Muscle layer of duodenum (tissue), 2 donors: Measurements from ENCODE around the gene TMTC4.
"Not testable (repeated sequence)": the region's sequence is repeated elsewhere in the genome, so short reads cannot be mapped to it uniquely, and the experiment has no call there.

Experiments used
- H3K27ac ChIP-seq: one replicate; pipeline ENCODE4 v1.7.0; 2013; ENCODE audit warnings: mild to moderate bottlenecking, low read length
- H3K27me3 ChIP-seq: one replicate; pipeline ENCODE4 v1.7.0; 2013; ENCODE audit warnings: low read depth, mild to moderate bottlenecking, control low read depth, low read length
- H3K36me3 ChIP-seq, 2 donors: one replicate each; pipeline ENCODE4 v1.7.0; 2013; ENCODE audit warnings: low read length in 2 of 2, control low read depth in 1 of 2, mild to moderate bottlenecking in 1 of 2; ENCODE audit not compliant: insufficient read depth in 2 of 2, control insufficient read depth in 1 of 2
- H3K4me1 ChIP-seq, 2 donors: one replicate each; pipeline ENCODE4 v1.7.0; 2013; ENCODE audit warnings: low read length in 2 of 2, mild to moderate bottlenecking in 2 of 2, control low read depth in 1 of 2, moderate library complexity in 1 of 2; ENCODE audit not compliant: insufficient read depth in 2 of 2, control insufficient read depth in 1 of 2
- H3K4me3 ChIP-seq, 2 donors: one replicate each; pipeline ENCODE4 v1.7.0; 2013; ENCODE audit warnings: low read length in 2 of 2, low read depth in 1 of 2, mild to moderate bottlenecking in 1 of 2
- H3K9me3 ChIP-seq, 2 donors: one replicate each; pipeline ENCODE4 v1.7.0; 2013; ENCODE audit warnings: low read length in 2 of 2, control low read depth in 1 of 2, mild to moderate bottlenecking in 1 of 2; ENCODE audit not compliant: control insufficient read depth in 1 of 2
- donor health status: healthy.

TMTC4 gene

GRCh38 chr13:100689191-100689590 is 14.6 kb upstream of the TMTC4 start:
- Histone ChIP-seq H3K9me3 (peaks cover 5 to 6% of the 10 kb centered on the region in 2 donors), H3K27ac (no peak overlapping the region), H3K36me3 (no peaks in the 10 kb centered on the region), H3K27me3 (no peaks in the 10 kb centered on the region), H3K4me1 (no peaks in the 10 kb centered on the region), H3K4me3 (no peak overlapping the region)

DNA sequence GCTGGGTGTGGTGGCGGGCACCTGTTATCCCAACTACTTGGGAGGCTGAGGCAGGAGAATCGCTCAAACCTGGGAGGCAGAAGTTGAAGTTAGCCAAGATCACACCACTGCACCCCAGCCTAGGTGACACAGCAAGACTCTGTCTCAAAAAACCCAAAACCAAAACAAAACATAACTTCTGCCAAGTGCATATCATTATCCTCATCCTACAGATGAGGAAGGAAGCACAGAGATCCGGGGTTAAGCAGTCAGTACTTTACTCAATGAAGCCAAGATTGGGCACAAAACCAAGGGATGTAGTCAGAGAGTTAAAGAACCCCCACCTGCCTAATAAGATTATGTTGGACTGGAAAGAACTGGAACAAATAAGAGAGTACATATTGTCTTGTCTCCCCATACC is 5.5 kb upstream of the TMTC4 start:
- Histone ChIP-seq H3K4me3 (no peak overlapping the region), H3K4me1 (no peaks in the 10 kb centered on the region), H3K27ac (no peak overlapping the region), H3K36me3 (no peaks in the 10 kb centered on the region), H3K9me3 (no peaks in the 10 kb centered on the region), H3K27me3 (no peaks in the 10 kb centered on the region)

GRCh38 chr13:100677128-100677527 is 2.5 kb upstream of the TMTC4 start:
- not testable (repeated sequence) for H3K36me3 ChIP-seq, H3K27me3 ChIP-seq, H3K9me3 ChIP-seq, H3K4me3 ChIP-seq, H3K4me1 ChIP-seq, H3K27ac ChIP-seq

GRCh38 chr13:100675661-100676129 is 1.1 kb upstream of the TMTC4 start:
- H3K4me3 ChIP-seq = peak overlapping the region; percentile 70
- H3K27ac ChIP-seq = no peak overlapping the region
- peaks cover 0 to 8% of the 10 kb centered on the region in 2 donors for H3K4me1 ChIP-seq
- H3K36me3 ChIP-seq = no peaks in the 10 kb centered on the region
- H3K27me3 ChIP-seq = no peaks in the 10 kb centered on the region
- H3K9me3 ChIP-seq = no peaks in the 10 kb centered on the region

DNA sequence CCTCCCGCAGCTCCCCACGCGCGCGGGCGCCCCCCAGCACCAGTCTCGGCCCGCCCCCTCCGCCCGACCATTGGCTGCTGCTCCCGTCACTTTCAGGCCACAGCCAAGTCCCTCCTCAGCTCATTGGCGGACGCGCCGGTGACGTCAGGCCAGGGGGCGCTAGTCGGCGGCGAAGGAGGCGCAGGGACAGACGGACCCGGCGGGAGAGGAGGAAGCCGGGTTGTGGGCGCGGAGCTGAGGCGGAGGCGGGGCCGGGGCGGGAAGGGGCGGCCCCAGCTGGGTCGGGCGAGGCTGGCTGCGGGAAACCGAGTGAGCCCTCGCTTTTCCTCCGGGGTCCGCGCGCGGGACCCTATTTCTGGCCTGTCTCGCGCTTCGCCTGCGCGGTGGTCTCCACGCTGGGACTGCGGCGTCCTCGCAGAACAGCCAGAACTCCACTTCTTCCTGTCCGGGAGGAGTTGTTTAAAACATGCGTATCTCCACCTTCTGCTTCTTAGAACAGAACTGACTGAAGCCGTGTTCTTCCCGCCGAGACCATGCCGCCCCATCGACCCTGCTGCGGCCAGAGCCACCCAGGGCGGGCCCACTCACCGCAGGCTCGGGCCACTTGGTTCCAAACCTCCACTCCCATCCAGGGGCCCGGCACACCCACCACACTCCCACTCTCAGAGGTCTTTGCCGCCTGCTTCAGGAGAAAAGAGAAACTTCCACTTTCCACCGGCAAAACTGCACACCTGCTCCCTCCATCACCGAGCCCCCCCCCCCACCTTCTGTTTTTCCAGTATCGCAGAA is 471 bp upstream of the TMTC4 start:
- Histone ChIP-seq H3K4me3 (peak overlapping the region; percentile 70), H3K9me3 (no peaks in the 10 kb centered on the region), H3K27ac (peak overlapping the region; percentile 69), H3K36me3 (no peaks in the 10 kb centered on the region), H3K27me3 (no peaks in the 10 kb centered on the region), H3K4me1 (peaks cover 0 to 8% of the 10 kb centered on the region in 2 donors)

GRCh38 chr13:100673713-100674571 is 653 bp downstream of the TMTC4 start:
- peak overlapping the region; percentile 63 to 70 for H3K4me3 ChIP-seq
- H3K36me3 ChIP-seq = peaks cover 0 to 3% of the 10 kb centered on the region in 2 donors
- no peaks in the 10 kb centered on the region for H3K9me3 ChIP-seq
- H3K27ac ChIP-seq = no peak overlapping the region
- peaks cover 0 to 8% of the 10 kb centered on the region in 2 donors for H3K4me1 ChIP-seq
- no peaks in the 10 kb centered on the region for H3K27me3 ChIP-seq

GRCh38 chr13:100673376-100673712 is 1.3 kb downstream of the TMTC4 start:
- Histone ChIP-seq H3K4me1 (peaks cover 0 to 8% of the 10 kb centered on the region in 2 donors), H3K36me3 (peaks cover 1 to 9% of the 10 kb centered on the region in 2 donors), H3K27me3 (no peaks in the 10 kb centered on the region), H3K27ac (no peak overlapping the region), H3K4me3 (peak overlapping the region; percentile 63 to 65), H3K9me3 (no peaks in the 10 kb centered on the region)

DNA sequence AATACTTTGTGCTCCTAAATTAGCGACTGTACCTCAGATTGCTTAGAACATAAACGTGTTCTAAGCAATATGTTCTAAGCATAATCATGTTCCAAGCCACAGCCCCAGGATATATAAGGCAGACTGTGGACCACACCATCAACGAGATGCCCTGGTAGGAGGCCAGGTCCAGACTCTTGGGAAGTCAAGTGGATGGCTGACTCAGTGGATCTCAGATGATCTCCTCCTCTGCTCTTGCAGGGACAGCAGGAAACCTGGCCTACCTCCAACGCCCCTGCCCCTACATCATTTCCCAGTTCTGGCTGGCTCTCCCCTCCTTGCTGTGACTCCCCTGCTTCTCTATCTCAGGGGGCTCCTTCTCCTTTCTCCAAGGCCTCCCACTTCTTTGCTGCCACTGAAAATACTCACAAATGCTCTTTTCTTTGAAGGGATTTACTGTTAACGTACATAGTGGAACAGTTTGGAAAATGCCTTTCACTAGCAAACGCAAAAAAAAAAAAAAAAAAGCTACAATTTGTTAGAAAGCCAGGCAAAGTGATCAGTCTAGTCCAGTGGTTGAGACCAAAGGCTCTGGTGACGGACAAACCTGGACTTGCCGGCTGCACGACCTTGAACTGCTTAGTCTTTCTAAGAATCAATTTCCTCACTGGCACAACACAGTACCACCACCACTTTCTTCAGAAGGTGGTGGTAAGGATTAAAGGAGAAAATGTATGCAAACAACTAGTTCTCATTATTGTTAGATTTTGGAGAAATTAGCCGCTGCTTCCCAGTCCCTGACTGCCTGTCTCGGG is 3.0 kb downstream of the TMTC4 start:
- no peak overlapping the region for H3K4me3 ChIP-seq
- H3K27ac ChIP-seq = no peak overlapping the region
- no peaks in the 10 kb centered on the region for H3K27me3 ChIP-seq
- peaks cover 10 to 20% of the 10 kb centered on the region in 2 donors for H3K36me3 ChIP-seq
- no peaks in the 10 kb centered on the region for H3K9me3 ChIP-seq
- H3K4me1 ChIP-seq = peaks cover 0 to 8% of the 10 kb centered on the region in 2 donors

DNA sequence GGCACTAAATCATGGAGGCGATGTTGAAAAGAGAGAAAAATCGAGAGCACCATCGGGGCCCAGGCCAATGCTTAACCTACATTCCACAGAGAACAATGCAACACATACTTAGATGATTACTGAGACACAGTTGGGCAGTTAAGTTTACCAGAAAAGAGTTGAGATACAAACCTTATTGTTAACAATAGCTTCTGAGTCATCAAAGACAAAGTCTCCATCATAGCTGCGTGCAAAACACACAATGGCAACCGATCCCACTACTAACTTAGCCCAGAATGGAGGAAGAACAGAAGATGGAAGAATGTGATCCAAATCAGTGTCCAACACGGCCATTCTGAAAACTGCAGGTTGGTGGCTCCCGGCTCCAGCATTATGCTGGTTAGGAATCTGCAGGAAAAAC is 6.2 kb downstream of the TMTC4 start:
- Histone ChIP-seq H3K9me3 (no peaks in the 10 kb centered on the region), H3K4me1 (peaks cover 0 to 5% of the 10 kb centered on the region in 2 donors), H3K4me3 (no peak overlapping the region), H3K36me3 (peaks cover 33 to 35% of the 10 kb centered on the region in 2 donors), H3K27me3 (no peaks in the 10 kb centered on the region), H3K27ac (no peak overlapping the region)

DNA sequence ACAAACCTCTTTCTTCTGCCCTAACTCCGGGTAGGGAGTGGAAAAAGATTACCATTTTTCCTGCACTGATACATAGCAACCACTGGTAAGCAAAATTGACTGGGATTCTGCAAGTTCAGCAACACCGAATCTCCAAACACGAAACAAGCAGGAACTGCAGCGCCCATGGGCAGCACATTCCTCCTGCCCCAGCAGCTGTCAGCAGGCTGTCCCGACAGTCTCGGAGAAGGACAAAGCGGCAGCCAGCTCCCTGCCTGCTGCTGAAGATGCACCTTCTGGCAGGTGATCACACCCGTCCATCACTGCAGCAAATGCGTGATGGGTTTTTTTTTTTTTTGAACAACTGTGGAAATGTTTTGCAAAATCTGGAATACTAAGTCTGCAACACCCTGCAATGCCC is 6.7 kb downstream of the TMTC4 start:
- Histone ChIP-seq H3K27ac (no peak overlapping the region), H3K9me3 (no peaks in the 10 kb centered on the region), H3K27me3 (no peaks in the 10 kb centered on the region), H3K36me3 (peaks cover 39 to 40% of the 10 kb centered on the region in 2 donors), H3K4me1 (no peaks in the 10 kb centered on the region), H3K4me3 (no peak overlapping the region)

- Histone ChIP-seq H3K27me3 (no peaks in the 10 kb centered on the region), H3K9me3 (no peaks in the 10 kb centered on the region), H3K36me3 (peaks cover 46 to 55% of the 10 kb centered on the region in 2 donors), H3K4me3 (no peak overlapping the region), H3K4me1 (no peaks in the 10 kb centered on the region), H3K27ac (no peak overlapping the region)
These were observed 8.5 kb downstream of the TMTC4 start for GRCh38 chr13:100666124-100666523.
